ENCODE results near the gene NFIA. TPM values are rescaled to one million over a fixed set of nuclear protein-coding genes. Genes with fewer than 3 reads are reported as not detected.
A peak's percentile ranks its signal among the peaks of the same experiment; 100 is the strongest.

The NFIA gene
- total RNA-seq, 3 donors from 2014 or later, result 54.9 to 87.5 (median 79.6) TPM

GRCh38 chr1:61400997-61401396 is 318.6 kb downstream of the NFIA start:
- Histone ChIP-seq H3K4me1 (peaks cover 0 to 3% of the 10 kb centered on the region in 2 donors), H3K36me3 (no peaks in the 10 kb centered on the region), H3K27ac (no peak overlapping the region), H3K27me3 (no peaks in the 10 kb centered on the region), H3K9me3 (no peaks in the 10 kb centered on the region), H3K4me3 (no peak overlapping the region)
- intact Hi-C loops (cut with DNase I; ENCODE audit: low total_unique reads), result no loop called here
- DNase-seq (ENCODE audit: low spot score in 2 of 2), result no peak
- TF ChIP-seq POLR2AphosphoS5 (IDR thresholded peaks at IDR 0.05) (no peak), POLR2A (IDR thresholded peaks at IDR 0.05) (no peak), CTCF (IDR thresholded peaks at IDR 0.05) (no peak)

GRCh38 chr1:61403679-61404596 is 321.6 kb downstream of the NFIA start:
- peak overlapping the region in 1 of 3 donors; percentile 20 for H3K4me3 ChIP-seq
- DNase-seq (ENCODE audit: low spot score in 2 of 2), result no peak
- peaks cover 0 to 3% of the 10 kb centered on the region in 2 donors for H3K4me1 ChIP-seq
- H3K27me3 ChIP-seq, result no peaks in the 10 kb centered on the region
- no peaks in the 10 kb centered on the region for H3K9me3 ChIP-seq
- peak overlapping the region; percentile 28 to 64 for H3K27ac ChIP-seq
- no peaks in the 10 kb centered on the region for H3K36me3 ChIP-seq
- intact Hi-C loops (cut with DNase I; ENCODE audit: low total_unique reads), result no loop called here
- TF ChIP-seq POLR2A (IDR thresholded peaks at IDR 0.05) (no peak), POLR2AphosphoS5 (IDR thresholded peaks at IDR 0.05) (no peak), CTCF (IDR thresholded peaks at IDR 0.05) (no peak)

DNA sequence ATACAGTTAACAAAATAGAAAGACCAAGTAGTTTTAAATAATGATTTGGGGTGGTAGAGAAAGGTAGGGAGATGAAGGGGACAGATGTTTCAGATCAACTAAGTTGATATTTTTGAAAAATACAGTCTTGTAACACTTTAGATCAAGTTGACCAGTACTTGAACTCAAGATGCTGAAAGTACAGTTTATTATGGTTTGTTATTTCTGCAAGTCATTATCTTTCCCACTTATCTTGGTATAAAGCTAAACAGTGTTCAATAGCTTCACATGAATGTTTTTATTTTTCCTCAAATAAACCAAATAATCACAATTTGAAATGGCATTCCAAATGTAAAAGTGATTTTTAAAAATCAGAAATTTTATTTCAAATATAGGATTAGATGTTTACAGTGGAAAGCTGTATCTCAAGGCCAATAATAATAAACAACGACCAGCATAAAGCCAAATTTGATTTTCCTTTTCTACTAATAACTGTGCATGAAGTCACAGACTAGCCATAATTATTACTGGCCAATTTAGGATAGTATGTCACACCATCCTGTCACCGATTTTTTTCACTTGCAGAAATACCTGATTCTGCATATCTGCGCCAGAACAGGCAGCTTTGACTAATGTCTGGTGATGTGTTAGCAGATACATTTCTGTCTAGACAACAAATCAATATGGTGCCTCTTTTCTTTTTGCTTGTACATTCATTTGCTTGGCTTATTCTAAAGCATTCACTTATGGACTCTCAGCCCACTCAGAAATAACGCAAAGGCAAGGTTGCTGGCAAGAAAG is 322.4 kb downstream of the NFIA start:
- Histone ChIP-seq H3K27me3 (no peaks in the 10 kb centered on the region), H3K4me1 (peaks cover 0 to 3% of the 10 kb centered on the region in 2 donors), H3K27ac (peak overlapping the region; percentile 28 to 64), H3K36me3 (no peaks in the 10 kb centered on the region), H3K4me3 (no peak overlapping the region), H3K9me3 (no peaks in the 10 kb centered on the region)
- TF ChIP-seq POLR2A (IDR thresholded peaks at IDR 0.05) (no peak), POLR2AphosphoS5 (IDR thresholded peaks at IDR 0.05) (no peak), CTCF (IDR thresholded peaks at IDR 0.05) (no peak)
- no peak for DNase-seq (ENCODE audit: low spot score in 2 of 2)
- intact Hi-C loops (cut with DNase I; ENCODE audit: low total_unique reads), result no loop called here

DNA sequence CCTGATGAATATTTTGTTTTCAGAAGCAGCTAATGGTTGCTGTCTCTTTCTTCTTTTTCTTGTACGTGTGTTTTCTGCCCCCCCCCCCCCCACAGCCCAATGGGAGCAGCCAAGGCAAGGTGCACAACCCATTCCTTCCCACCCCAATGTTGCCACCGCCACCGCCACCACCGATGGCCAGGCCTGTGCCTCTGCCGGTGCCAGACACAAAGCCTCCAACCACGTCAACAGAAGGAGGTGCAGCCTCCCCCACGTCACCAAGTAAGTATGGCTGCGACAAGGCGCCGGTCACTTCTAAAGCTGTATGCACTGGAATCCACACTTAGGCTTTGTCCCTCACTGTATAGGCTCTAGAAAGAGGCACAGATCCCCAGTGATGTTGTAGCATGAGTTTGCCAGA is 324.1 kb downstream of the NFIA start:
- Histone ChIP-seq H3K4me3 (no peak overlapping the region), H3K27me3 (no peaks in the 10 kb centered on the region), H3K4me1 (peaks cover 0 to 3% of the 10 kb centered on the region in 2 donors), H3K36me3 (no peaks in the 10 kb centered on the region), H3K9me3 (no peaks in the 10 kb centered on the region), H3K27ac (no peak overlapping the region)
- intact Hi-C loops (cut with DNase I; ENCODE audit: low total_unique reads), result no loop called here
- DNase-seq (ENCODE audit: low spot score in 2 of 2), result no peak
- TF ChIP-seq CTCF (IDR thresholded peaks at IDR 0.05), result no peak
- TF ChIP-seq POLR2AphosphoS5 (IDR thresholded peaks at IDR 0.05), result no peak
- no peak for TF ChIP-seq POLR2A (IDR thresholded peaks at IDR 0.05)

DNA sequence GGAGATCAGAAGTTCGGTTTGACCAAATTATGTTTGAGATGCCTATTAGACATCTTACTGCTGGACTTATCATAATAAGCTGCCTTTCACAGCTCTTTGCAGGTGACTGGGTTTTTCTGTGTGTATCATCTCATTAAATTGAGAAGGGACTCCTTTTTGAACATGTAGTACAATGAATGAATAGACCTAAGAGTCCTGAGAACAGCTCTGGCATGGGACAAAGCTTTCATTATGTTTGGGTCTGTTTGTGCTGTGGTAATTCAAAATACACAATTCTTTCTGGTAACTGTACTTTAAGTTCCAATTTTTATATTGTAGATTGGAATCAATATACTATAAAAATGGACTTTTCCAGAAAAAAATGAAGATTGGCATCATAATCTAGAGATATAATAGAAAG is 330.2 kb downstream of the NFIA start:
- intact Hi-C loops (cut with DNase I; ENCODE audit: low total_unique reads), result no loop called here

More for the DNA sequence above, 330.2 kb downstream of the NFIA start:
- no peak for DNase-seq (ENCODE audit: low spot score in 2 of 2)
- no peak overlapping the region for H3K27ac ChIP-seq
- no peaks in the 10 kb centered on the region for H3K4me1 ChIP-seq
- no peaks in the 10 kb centered on the region for H3K27me3 ChIP-seq
- H3K9me3 ChIP-seq, result no peaks in the 10 kb centered on the region
- TF ChIP-seq POLR2A (IDR thresholded peaks at IDR 0.05), result no peak
- TF ChIP-seq CTCF (IDR thresholded peaks at IDR 0.05), result no peak
- TF ChIP-seq POLR2AphosphoS5 (IDR thresholded peaks at IDR 0.05), result no peak
- H3K4me3 ChIP-seq, result no peak overlapping the region
- no peaks in the 10 kb centered on the region for H3K36me3 ChIP-seq
